Effector memory CD4-positive, alpha-beta T cell (primary cell): ENCODE measurements around the gene CFAP54.

Experiments used
- DNase-seq, 3 donors: peaks; one replicate each; pipeline ENCODE4 v3.0.0-alpha.2; 2020
- H3K27ac ChIP-seq: 2 replicates; pipeline ENCODE4 v1.7.0; 2013; ENCODE audit warnings: mild to moderate bottlenecking, low read length, moderate library complexity; ENCODE audit not compliant: insufficient read depth, poor library complexity, severe bottlenecking
- H3K27me3 ChIP-seq: replicated peaks from 2 replicates; pipeline ENCODE4 v1.7.0; 2013; ENCODE audit warnings: mild to moderate bottlenecking, low read length; ENCODE audit not compliant: insufficient read depth, control insufficient read depth, poor library complexity, severe bottlenecking
- H3K36me3 ChIP-seq: 2 replicates; pipeline ENCODE4 v1.7.0; 2013; ENCODE audit warnings: mild to moderate bottlenecking, low read length, moderate library complexity; ENCODE audit not compliant: control insufficient read depth, insufficient read depth
- H3K4me1 ChIP-seq: 2 replicates; pipeline ENCODE4 v1.7.0; 2013; ENCODE audit warnings: low read length, mild to moderate bottlenecking; ENCODE audit not compliant: control insufficient read depth, insufficient read depth, poor library complexity, severe bottlenecking
- H3K4me3 ChIP-seq: 2 replicates; pipeline ENCODE4 v1.7.0; 2013; ENCODE audit warnings: low read length, low read depth, mild to moderate bottlenecking; ENCODE audit not compliant: insufficient read depth, poor library complexity, severe bottlenecking
- H3K9me3 ChIP-seq: 2 replicates; pipeline ENCODE4 v1.7.0; 2013; ENCODE audit warnings: mild to moderate bottlenecking, low read length, moderate library complexity; ENCODE audit not compliant: control insufficient read depth
- total RNA-seq, 3 donors: gene quantifications; one replicate each; lab custom pipeline; 2026; lab: John Stamatoyannopoulos, UW

CFAP54 gene, protein sequence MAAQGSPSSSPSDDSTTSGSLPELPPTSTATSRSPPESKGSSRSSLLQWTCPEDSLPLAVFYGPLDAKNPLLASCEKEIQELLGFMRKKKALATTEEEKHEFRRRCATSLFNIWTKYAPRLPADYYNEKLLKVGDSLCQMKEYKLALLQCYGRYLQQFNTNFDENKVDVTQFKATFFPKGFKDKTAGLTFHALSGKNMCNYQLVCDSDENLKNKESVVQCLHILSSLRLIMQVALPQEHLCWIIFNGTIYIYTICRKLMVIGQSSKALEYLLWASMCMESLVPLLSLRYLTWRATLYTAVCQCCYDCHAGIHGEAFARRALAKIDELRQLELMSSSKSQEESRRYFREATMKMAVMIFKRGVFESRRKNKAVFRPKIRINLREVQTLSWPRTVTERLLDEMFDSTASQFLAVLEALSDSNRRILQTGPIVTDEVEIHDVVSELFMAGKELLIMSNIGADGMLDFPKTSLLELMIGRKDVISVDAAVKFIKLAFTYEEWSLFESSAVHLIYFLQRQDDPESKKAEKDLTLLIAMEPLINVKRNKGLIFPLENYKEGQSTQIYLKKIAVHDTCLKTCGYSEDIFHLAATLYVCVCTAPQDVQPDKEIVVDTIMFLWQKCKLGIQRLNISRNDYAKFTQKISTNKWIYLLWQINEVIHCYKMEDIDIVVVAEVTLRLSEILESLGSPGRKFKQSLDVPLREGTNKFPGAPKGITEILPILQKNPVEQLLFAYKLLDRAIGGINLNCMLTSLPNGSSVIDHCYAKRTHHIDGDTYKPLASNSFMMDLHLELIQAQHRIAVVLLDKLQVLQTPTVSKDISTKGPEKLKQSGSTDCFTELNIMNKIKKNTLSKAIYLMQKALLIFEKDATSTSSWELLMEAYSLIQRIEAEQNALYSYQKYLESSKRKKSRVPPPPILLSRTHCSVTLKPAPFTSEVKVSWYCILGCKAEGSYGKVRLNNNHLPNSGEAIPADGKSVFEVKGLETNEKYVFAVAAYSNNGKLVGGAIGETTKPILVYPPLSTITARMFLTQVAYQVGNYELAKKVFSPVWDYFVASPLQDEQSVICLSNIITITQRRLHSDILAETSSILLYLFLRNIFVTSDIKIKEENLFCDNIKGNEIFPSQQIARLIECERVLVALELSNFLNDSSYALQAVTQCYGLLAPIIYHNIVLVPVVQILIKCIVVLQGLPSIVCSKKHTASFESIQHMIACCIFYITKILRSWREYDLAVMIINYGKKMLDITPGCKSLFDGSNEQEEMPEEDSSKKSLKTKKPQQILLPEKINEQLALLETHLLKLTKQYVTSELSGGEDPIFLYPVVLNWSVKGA (N-terminal part only)
- total RNA-seq, result 1.2 to 3.5 (median 2.7) reads per million in 3 donors

GRCh38 chr12:96489392-96490056 lies at the start of gene CFAP54:
CFAP54 (plus strand) TSS chr12:96489577; CDS start chr12:96489610, 33 bp downstream.
- Histone ChIP-seq H3K27ac (peak within 1 kb of the TSS; percentile 69), H3K27me3 (no peaks in the 10 kb centered on the region), H3K36me3 (no peaks in the 10 kb centered on the region), H3K9me3 (no peaks in the 10 kb centered on the region), H3K4me1 (peaks cover 9% of the 10 kb centered on the region), H3K4me3 (peak within 1 kb of the TSS; percentile 71)
- peak; percentile 89 to 91 (median 91) for DNase-seq

GRCh38 chr12:96441816-96442215 lies 47.6 kb upstream of the CFAP54 start:
- peaks cover 16% of the 10 kb centered on the region for H3K4me1 ChIP-seq
- no peak overlapping the region for H3K27ac ChIP-seq
- H3K4me3 ChIP-seq, result no peak overlapping the region
- H3K36me3 ChIP-seq, result no peaks in the 10 kb centered on the region
- H3K27me3 ChIP-seq, result no peaks in the 10 kb centered on the region
- no peaks in the 10 kb centered on the region for H3K9me3 ChIP-seq
- no peak for DNase-seq

DNA sequence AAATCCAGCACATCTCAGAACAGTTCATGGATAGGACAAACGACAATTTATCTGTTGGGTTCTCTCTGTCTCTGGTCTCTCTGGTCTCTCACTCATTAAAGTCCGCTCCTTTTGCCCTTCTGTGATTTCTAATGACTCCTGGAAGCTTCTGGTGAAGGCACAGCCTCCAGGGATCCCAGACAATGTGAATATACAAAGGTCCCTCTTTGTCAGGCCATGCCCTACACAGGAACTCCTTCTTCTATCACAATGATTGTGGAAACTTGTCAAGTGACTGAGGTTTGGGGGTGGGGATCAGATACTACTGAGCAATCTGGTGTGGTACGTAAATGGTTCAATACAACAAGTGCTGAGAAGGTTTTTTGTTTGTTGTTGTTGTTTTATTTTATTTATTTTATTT lies 46.5 kb upstream of the CFAP54 start:
- no peak for DNase-seq
- Histone ChIP-seq H3K36me3 (no peaks in the 10 kb centered on the region), H3K4me1 (peaks cover 21% of the 10 kb centered on the region), H3K4me3 (no peak overlapping the region), H3K27me3 (no peaks in the 10 kb centered on the region), H3K27ac (no peak overlapping the region), H3K9me3 (no peaks in the 10 kb centered on the region)

DNA sequence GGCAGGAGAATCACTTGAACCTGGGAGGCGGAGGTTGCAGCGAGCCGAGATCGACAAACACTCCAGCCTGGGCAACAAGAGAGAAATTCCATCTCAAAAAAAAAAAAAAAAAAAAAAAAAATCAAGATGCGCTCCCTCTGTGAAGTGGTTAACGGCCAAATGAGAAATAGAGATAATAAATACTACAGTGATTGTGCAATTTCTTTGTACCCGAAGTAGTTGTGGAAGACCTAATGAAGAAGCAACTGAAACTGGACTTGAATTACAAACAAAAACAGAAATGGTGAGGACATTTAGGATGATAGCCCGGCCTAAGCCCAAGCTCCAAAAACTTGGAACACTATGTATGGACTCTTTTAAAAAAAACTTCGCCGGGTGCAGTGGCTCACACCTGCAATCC lies 45.0 kb upstream of the CFAP54 start:
- DNase-seq, result no peak
- Histone ChIP-seq H3K27ac (no peak overlapping the region), H3K27me3 (no peaks in the 10 kb centered on the region)

DNA sequence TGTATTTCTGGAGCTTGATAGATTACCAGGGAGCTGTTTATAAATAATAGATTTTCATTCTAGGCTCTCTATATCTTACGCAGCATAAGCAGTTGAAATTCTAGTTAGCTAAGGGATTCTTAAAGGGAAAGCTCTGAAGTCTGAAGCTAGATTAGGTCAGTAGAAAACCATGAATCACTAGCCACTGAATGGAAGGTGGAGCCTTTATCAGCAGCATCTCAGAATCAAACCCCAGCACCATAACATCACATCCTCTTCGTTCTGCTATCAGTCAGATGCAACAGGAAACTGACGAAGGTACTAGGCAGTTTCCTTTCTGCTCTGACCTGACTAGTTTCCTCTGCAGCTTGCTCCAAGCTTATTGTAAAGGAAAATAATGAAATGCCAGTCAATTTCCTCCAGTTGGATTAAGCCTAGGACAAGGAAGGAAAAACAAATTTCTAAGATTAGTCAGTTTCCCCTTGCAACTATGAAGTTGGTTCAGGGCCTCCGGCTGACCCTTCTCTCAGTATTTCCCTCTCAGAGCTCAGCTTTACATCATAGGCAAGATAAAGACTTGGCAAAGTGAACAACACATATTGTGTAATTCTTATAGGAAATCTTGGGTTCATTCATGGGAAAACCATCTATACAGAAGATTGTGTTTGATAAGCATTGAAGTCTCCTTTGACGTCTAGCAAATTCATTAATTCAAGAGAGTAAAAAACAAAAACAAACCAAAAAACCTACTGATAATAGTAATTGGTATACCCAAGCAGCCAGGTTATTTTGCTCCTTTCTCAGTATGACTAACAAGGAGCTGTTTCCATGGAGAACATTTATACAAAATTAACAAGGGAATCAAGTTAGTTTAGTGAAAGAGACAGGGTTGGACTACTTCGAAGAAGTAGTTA lies 43.4 kb upstream of the CFAP54 start:
- Histone ChIP-seq H3K27ac (peak overlapping the region; percentile 77), H3K4me3 (no peak overlapping the region), H3K27me3 (no peaks in the 10 kb centered on the region), H3K9me3 (no peaks in the 10 kb centered on the region), H3K4me1 (peaks cover 21% of the 10 kb centered on the region), H3K36me3 (no peaks in the 10 kb centered on the region)
- peak; percentile 45 to 60 (median 56) for DNase-seq

More for the DNA sequence above, 45.0 kb upstream of the CFAP54 start:
- Histone ChIP-seq H3K9me3 (no peaks in the 10 kb centered on the region), H3K4me1 (peaks cover 21% of the 10 kb centered on the region), H3K36me3 (no peaks in the 10 kb centered on the region), H3K4me3 (no peak overlapping the region)

DNA sequence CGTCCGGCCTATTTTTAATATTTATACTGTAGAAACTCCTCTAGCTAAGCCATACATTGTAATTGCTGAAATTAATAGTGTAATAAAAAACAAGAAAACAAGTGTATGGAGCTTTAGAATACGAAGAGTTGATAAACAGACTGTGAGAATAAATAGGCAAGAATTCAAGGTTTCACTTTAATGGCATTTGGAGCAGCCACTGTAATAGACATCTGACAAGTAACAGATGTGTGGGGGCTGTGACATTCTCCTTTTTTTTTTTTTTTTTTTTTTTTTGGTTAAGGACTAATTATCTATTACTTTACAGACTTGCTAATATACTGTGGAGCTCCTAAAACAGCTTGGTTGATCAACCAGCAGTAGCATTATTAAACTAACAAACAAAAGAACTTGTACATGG lies 42.1 kb upstream of the CFAP54 start:
- DNase-seq, result no peak
- no peak overlapping the region for H3K27ac ChIP-seq

DNA sequence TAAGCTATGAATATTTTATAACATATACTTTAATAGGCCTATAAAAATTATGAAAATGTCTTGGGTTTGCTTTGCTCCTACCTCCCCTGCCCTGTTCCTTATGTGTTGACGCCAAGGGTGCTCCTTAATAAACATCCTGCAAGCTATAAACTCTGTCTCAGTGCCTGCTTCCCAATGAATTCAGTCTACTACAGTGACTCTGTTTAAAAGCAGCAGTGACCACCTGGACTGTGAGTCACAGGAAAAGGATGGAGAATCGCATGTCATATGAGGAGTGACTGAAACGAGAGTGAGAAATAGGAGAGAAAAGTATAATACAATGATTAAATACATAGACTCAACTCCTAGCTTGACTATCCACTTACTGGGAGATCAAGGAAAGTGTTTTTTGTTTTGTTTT lies 41.1 kb upstream of the CFAP54 start:
- Histone ChIP-seq H3K27ac (no peak overlapping the region), H3K4me3 (no peak overlapping the region), H3K36me3 (no peaks in the 10 kb centered on the region), H3K27me3 (no peaks in the 10 kb centered on the region), H3K9me3 (no peaks in the 10 kb centered on the region), H3K4me1 (peaks cover 21% of the 10 kb centered on the region)
- no peak for DNase-seq

More for the DNA sequence above, 42.1 kb upstream of the CFAP54 start:
- H3K4me1 ChIP-seq, result peaks cover 21% of the 10 kb centered on the region
- no peaks in the 10 kb centered on the region for H3K36me3 ChIP-seq
- no peaks in the 10 kb centered on the region for H3K9me3 ChIP-seq
- H3K4me3 ChIP-seq, result no peak overlapping the region
- no peaks in the 10 kb centered on the region for H3K27me3 ChIP-seq

GRCh38 chr12:96452261-96452922 lies 37.0 kb upstream of the CFAP54 start:
- Histone ChIP-seq H3K36me3 (no peaks in the 10 kb centered on the region), H3K9me3 (no peaks in the 10 kb centered on the region), H3K27me3 (no peaks in the 10 kb centered on the region), H3K4me3 (no peak overlapping the region), H3K4me1 (no peaks in the 10 kb centered on the region), H3K27ac (no peak overlapping the region)
- no peak for DNase-seq
